ENCODE data around the gene NPAS2.

NPAS2 gene

GRCh38 chr2:100891906-100892642 lies 72.1 kb downstream of the NPAS2 start:
- H3K9me3 Mint-ChIP-seq: no peaks in the 10 kb centered on the region

GRCh38 chr2:100893392-100894104 lies 73.6 kb downstream of the NPAS2 start:
- Mint-ChIP-seq H3K27ac (no peak overlapping the region), H3K4me1 (peaks cover 8% of the 10 kb centered on the region), H3K4me3 (no peak overlapping the region), H3K36me3 (ENCODE audit: low read depth) (no peaks in the 10 kb centered on the region), H3K9me3 (no peaks in the 10 kb centered on the region), H3K27me3 (ENCODE audit: low read depth) (no peaks in the 10 kb centered on the region)
- no peak for TF ChIP-seq CTCF (IDR thresholded peaks at IDR 0.05; ENCODE audit: unreplicated experiment in 3 of 3)

More at GRCh38 chr2:100891906-100892642, 72.1 kb downstream of the NPAS2 start:
- Mint-ChIP-seq H3K4me1 (peaks cover 8% of the 10 kb centered on the region), H3K36me3 (ENCODE audit: low read depth) (no peaks in the 10 kb centered on the region), H3K4me3 (no peak overlapping the region), H3K27me3 (ENCODE audit: low read depth) (no peaks in the 10 kb centered on the region), H3K27ac (peak overlapping the region in 2 of 3 experiments; percentile 33 to 48)
- no peak for TF ChIP-seq CTCF (IDR thresholded peaks at IDR 0.05; ENCODE audit: unreplicated experiment in 3 of 3)

GRCh38 chr2:100894105-100894795 lies 74.3 kb downstream of the NPAS2 start:
- no peaks in the 10 kb centered on the region for H3K36me3 Mint-ChIP-seq (ENCODE audit: low read depth)
- H3K4me1 Mint-ChIP-seq: peaks cover 8% of the 10 kb centered on the region
- H3K9me3 Mint-ChIP-seq: no peaks in the 10 kb centered on the region
- TF ChIP-seq CTCF (IDR thresholded peaks at IDR 0.05; ENCODE audit: unreplicated experiment in 3 of 3): no peak
- H3K4me3 Mint-ChIP-seq: no peak overlapping the region
- no peaks in the 10 kb centered on the region for H3K27me3 Mint-ChIP-seq (ENCODE audit: low read depth)
- no peak overlapping the region for H3K27ac Mint-ChIP-seq

- no peak for TF ChIP-seq CTCF (IDR thresholded peaks at IDR 0.05; ENCODE audit: unreplicated experiment in 3 of 3)
- no peaks in the 10 kb centered on the region for H3K36me3 Mint-ChIP-seq (ENCODE audit: low read depth)
- no peak overlapping the region for H3K27ac Mint-ChIP-seq
- no peaks in the 10 kb centered on the region for H3K27me3 Mint-ChIP-seq (ENCODE audit: low read depth)
- H3K4me1 Mint-ChIP-seq: peaks cover 8% of the 10 kb centered on the region
- H3K4me3 Mint-ChIP-seq: no peak overlapping the region
- H3K9me3 Mint-ChIP-seq: peaks cover 1% of the 10 kb centered on the region
Measured at GRCh38 chr2:100894796-100895156, 74.8 kb downstream of the NPAS2 start.

GRCh38 chr2:100895402-100895801 lies 75.5 kb downstream of the NPAS2 start:
- no peak for TF ChIP-seq CTCF (IDR thresholded peaks at IDR 0.05; ENCODE audit: unreplicated experiment in 3 of 3)
- Mint-ChIP-seq H3K4me1 (peaks cover 8% of the 10 kb centered on the region), H3K4me3 (no peak overlapping the region), H3K27me3 (ENCODE audit: low read depth) (no peaks in the 10 kb centered on the region), H3K27ac (no peak overlapping the region), H3K9me3 (peaks cover 2% of the 10 kb centered on the region), H3K36me3 (ENCODE audit: low read depth) (no peaks in the 10 kb centered on the region)
